ENCODE results near the gene APOBEC3G.
"Not testable (repeated sequence)": the region's sequence is repeated elsewhere in the genome, so short reads cannot be mapped to it uniquely, and the experiment has no call there.

Gene APOBEC3G

DNA sequence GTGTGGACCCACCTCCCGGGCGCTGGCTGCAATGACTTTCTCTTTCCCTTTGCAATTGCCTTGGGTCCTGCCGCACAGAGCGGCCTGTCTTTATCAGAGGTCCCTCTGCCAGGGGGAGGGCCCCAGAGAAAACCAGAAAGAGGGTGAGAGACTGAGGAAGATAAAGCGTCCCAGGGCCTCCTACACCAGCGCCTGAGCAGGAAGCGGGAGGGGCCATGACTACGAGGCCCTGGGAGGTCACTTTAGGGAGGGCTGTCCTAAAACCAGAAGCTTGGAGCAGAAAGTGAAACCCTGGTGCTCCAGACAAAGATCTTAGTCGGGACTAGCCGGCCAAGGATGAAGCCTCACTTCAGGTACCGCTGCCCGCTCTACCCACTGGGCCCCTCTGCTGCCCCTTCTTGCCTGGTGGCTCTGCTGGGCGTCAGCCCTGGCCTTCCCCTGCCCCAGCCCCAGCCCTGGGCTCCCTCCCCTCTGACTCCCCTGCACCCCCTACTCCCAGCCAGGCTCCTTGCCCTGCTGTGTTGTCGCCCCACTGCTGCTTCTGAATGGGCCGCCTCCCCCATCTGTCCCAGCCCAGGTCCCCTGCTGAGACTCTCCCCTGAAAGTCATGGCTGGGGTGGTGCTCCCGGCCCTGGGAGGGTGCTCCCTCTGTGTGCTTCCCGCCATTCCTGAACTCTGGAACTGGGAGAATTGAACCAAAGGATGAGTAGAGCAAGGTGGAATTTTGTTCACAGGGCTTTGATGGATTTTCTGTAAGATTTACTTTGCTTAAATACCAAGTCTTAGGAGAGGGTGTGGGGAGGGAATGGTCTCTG, at the start of gene APOBEC3G:
Gene APOBEC3G, plus strand, starts transcription at position 250 of the 815 bp plus-strand sequence. Its CDS starts 87 bp downstream, at position 337.
- DNase-seq (ENCODE audit: low read depth), result not testable (repeated sequence)

GRCh38 chr22:39027717-39028116, 49.4 kb upstream of the APOBEC3G start:
- TF ChIP-seq CTCF (IDR thresholded peaks at IDR 0.05; ENCODE audit: control insufficient read depth, extremely low read depth, insufficient read depth), result no peak
- no peak overlapping the region for H3K4me3 ChIP-seq (ENCODE audit: low read depth, low read length)
- no peak for DNase-seq (ENCODE audit: low read depth)

More for the DNA sequence above, at the start of gene APOBEC3G:
- not testable (repeated sequence) for H3K4me3 ChIP-seq (ENCODE audit: low read depth, low read length)

- H3K4me3 ChIP-seq (ENCODE audit: low read depth, low read length), result no peak overlapping the region
- TF ChIP-seq CTCF (IDR thresholded peaks at IDR 0.05; ENCODE audit: control insufficient read depth, extremely low read depth, insufficient read depth), result no peak
- no peak for DNase-seq (ENCODE audit: low read depth)
Observed at GRCh38 chr22:39028281-39028680, 48.8 kb upstream of the APOBEC3G start.

DNA sequence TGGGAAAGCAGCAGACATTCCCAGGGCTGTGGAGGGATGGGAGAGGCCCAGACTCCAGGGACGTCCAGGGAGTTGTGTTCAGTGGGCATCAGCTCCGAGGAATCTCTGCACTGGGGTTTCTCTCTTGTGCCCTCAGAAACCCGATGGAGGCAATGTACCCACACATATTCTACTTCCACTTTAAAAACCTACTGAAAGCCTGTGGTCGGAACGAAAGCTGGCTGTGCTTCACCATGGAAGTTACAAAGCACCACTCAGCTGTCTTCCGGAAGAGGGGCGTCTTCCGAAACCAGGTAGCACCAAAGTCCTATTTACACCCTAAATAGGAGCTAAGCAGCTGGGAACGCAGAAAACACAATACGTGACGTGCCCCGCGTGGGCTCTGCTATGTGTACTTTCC, 47.8 kb upstream of the APOBEC3G start:
- no peak for TF ChIP-seq CTCF (IDR thresholded peaks at IDR 0.05; ENCODE audit: control insufficient read depth, extremely low read depth, insufficient read depth)
- H3K4me3 ChIP-seq (ENCODE audit: low read depth, low read length), result no peak overlapping the region
- no peak for DNase-seq (ENCODE audit: low read depth)

DNA sequence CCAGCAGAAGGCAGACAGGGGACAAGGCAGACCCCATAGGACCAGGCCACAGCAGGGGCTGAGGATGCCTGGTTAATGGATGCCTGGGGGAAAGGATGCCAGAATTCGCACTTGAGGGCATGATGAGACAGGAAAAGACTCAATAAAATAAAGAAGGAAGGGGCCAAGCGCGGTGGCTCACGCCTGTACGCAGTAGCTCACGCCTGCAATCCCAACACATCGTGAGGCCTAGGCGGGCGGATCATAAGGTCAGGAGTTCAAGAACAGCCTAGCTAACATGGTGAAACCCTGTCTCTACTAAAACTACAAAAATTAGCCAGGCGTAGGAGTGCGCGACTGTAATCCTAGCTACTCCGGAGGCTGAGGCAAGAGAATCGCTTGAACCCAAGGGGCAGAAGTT, 46.4 kb upstream of the APOBEC3G start:
- no peak for DNase-seq (ENCODE audit: low read depth)
- no peak overlapping the region for H3K4me3 ChIP-seq (ENCODE audit: low read depth, low read length)
- no peak for TF ChIP-seq CTCF (IDR thresholded peaks at IDR 0.05; ENCODE audit: control insufficient read depth, extremely low read depth, insufficient read depth)

GRCh38 chr22:39031434-39032295, 45.4 kb upstream of the APOBEC3G start:
- DNase-seq (ENCODE audit: low read depth); H3K4me3 ChIP-seq (ENCODE audit: low read depth, low read length): not testable (repeated sequence)

GRCh38 chr22:39037071-39037470, 40.0 kb upstream of the APOBEC3G start:
- H3K4me3 ChIP-seq (ENCODE audit: low read depth, low read length); DNase-seq (ENCODE audit: low read depth): not testable (repeated sequence)

- no peak overlapping the region; the same call in 1 of the 2 replicates for H3K4me3 ChIP-seq (ENCODE audit: low read depth, low read length)
- no peak for DNase-seq (ENCODE audit: low read depth)
- TF ChIP-seq CTCF (IDR thresholded peaks at IDR 0.05; ENCODE audit: control insufficient read depth, extremely low read depth, insufficient read depth), result no peak
Observed at GRCh38 chr22:39039306-39040126, 37.6 kb upstream of the APOBEC3G start.

DNA sequence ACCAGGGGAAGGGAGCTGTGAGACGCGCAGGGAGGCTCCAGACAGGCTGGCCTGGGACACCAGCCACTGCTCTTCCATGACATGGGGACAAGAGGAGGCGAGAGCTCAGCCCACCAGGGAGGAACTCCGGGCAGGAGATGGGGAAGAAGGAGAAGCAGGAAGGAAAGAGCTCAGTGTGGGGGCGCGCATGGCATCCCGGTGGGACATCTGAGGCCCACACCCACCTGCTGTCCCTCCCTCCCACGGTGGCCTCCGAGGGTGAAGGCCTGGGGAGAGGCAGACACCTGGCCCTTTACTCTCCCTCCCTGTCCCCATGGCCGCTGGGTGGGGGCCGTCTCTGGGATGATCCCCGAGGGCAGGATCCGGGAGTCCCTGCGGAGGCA, 36.9 kb upstream of the APOBEC3G start:
- peak overlapping the region; percentile 63 for H3K4me3 ChIP-seq (ENCODE audit: low read depth, low read length)

GRCh38 chr22:39040538-39041296, 36.4 kb upstream of the APOBEC3G start, which contains the start of gene APOBEC3F:
APOBEC3F (plus strand) TSS chr22:39040864; CDS start chr22:39040961, 97 bp downstream.
- H3K4me3 ChIP-seq (ENCODE audit: low read depth, low read length), result peak within 1 kb of the TSS; percentile 63
- peak; percentile 18 for DNase-seq (ENCODE audit: low read depth)

More for the DNA sequence above, 36.9 kb upstream of the APOBEC3G start:
- not testable (repeated sequence) for DNase-seq (ENCODE audit: low read depth)

Measured in LNCaP clone FGC (cell line).